Stimulated activated CD4-positive, alpha-beta T cell treated with anti-CD3 and anti-CD28 coated beads, Interleukin-12 subunit alpha, Interleukin-12 subunit beta, amount 100 ng/mL, for 48 hours (primary cell): Measurements from ENCODE around the gene ROBO1.

Source experiments
- DNase-seq, 3 donors: peaks; one replicate each; pipeline ENCODE4 v3.0.0-alpha.2; 2020; ENCODE audit warnings: low read depth in 2 of 3, low spot score in 1 of 3

ROBO1 gene

DNA sequence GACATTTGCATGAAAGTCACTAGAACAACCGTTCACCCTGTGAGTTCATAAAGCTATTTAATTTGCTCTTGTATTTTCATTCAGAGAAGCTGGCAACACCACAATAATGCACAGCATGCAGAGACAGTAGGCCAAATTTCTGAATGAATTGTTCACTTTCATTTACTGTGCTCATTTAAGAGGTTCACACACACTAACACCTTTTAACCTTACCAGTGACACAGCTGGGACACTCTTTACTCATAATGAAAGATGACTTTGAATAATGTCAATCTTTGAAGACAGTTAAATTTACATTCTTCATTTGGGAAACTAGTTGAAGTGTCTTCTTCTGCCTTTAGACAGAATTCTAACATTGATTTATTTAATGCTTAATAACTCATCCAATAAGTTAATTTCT, 95.7 kb downstream of the ROBO1 start:
- no peak for DNase-seq

- no peak for DNase-seq
Measured at GRCh38 chr3:79670178-79670577, 97.6 kb downstream of the ROBO1 start.

GRCh38 chr3:79664455-79664854, 103.3 kb downstream of the ROBO1 start:
- no peak for DNase-seq

DNA sequence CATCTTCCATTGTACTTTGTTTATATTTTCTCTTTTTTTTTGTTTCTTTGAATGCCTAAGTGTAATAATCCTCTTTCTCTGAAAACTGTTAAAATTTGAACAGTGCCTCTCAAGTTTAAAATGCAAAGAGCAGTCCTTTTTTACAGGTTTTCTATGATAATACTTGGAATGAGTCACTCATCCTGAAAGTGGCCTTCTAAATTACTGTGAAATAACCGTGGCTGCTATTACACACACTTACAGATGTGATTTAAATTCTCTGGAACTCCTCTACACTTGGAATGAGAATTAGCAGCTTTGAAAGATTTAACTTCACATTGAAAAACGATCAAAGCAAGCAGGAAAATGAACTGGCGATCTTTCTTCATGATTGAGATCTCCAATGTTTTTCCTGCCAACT, 105.9 kb downstream of the ROBO1 start:
- DNase-seq, result no peak

- no peak for DNase-seq
Measured at GRCh38 chr3:79657076-79657475, 110.7 kb downstream of the ROBO1 start.

GRCh38 chr3:79654019-79654418, 113.8 kb downstream of the ROBO1 start:
- no peak for DNase-seq

GRCh38 chr3:79653266-79653830, 114.5 kb downstream of the ROBO1 start:
- no peak for DNase-seq

DNA sequence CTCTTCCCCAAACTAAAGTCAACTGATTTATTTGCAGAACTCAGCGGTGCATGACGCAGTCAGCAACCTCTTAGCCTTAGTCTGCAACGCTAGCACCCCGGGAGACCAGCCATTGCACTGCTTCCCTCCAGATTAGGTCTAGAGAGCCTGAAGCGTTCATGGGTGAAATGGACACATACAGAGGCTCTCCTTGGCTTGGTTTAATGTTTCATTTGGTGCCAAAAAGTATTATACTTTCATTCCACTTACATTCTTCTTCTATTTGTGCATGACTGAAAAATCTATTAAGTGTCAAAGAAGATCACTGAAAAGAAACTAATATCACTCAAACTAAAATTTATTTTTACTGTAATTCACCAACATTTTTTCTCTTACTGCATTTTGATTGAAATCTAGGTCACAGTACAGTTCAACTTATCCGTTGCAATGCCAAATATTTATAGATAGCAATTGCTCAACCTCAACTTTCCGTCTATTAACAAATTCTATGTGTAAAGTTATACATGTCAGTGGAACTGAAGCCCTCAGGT, 116.2 kb downstream of the ROBO1 start:
- DNase-seq, result no peak

- no peak for DNase-seq
Measured at GRCh38 chr3:79639855-79640254, 127.9 kb downstream of the ROBO1 start.

- DNase-seq, result no peak
Measured at GRCh38 chr3:79636372-79636771, 131.4 kb downstream of the ROBO1 start.

GRCh38 chr3:79632842-79633241, 135.0 kb downstream of the ROBO1 start:
- DNase-seq, result no peak

GRCh38 chr3:79618883-79619282, 148.9 kb downstream of the ROBO1 start:
- no peak for DNase-seq

- DNase-seq, result no peak
Measured at GRCh38 chr3:79606414-79606813, 161.4 kb downstream of the ROBO1 start.

DNA sequence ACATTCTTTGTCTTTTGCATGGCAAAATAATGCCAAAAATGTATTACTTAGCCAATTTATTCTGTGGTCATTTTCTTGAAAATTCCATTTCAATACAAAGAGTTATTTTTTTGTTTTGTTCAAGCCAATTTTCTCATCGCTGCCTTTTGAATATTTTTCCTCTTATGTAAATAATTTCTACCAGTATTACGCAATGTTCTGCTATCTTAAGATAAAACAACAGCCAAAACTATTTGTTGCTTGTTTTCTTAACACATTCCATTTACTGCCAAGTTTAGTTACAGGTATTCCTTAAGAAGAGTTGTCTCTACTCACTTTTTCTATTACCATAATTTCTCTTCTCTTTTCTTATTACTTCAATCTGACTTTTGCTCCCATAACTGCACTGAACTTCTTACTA, 163.1 kb downstream of the ROBO1 start:
- DNase-seq, result no peak

DNA sequence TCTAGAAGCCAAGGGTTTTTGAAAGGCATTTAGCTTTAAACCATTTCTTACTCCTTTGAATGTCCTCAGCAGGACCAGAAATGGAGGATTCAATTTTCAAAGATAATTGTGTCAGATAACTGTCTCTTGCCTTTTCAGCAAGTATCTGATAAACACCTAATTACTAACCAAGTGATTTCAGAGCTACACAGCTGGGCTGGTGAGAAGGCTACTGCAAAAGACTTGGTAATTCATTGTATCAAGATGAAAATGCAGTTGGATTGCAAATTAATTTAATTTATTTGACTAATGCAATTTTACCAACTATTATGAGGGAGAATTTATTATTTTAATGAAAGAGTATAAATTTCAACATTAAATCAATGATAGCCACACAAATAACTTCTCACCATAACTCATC, 165.4 kb downstream of the ROBO1 start:
- no peak for DNase-seq

GRCh38 chr3:79598594-79598993, 169.2 kb downstream of the ROBO1 start:
- no peak for DNase-seq

GRCh38 chr3:79597709-79598108, 170.1 kb downstream of the ROBO1 start:
- DNase-seq, result no peak

DNA sequence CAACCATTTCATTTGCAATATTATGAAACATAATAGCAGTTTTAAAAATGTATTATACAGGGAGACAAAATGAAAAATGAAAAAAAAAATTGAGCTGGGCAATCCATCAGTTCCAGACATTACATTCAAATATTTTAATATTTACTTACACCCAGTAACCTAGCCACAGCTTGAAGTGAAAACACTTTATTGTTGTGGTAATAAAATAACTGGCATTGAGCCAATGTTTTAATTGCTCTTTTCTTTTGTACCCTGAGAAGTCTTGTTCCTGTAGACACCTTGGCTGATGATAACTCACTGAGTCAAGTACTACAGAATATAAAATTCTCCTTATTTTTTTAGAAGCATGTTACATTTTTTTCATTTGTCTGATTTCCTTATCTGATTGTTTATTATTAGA, 180.6 kb downstream of the ROBO1 start:
- no peak for DNase-seq

DNA sequence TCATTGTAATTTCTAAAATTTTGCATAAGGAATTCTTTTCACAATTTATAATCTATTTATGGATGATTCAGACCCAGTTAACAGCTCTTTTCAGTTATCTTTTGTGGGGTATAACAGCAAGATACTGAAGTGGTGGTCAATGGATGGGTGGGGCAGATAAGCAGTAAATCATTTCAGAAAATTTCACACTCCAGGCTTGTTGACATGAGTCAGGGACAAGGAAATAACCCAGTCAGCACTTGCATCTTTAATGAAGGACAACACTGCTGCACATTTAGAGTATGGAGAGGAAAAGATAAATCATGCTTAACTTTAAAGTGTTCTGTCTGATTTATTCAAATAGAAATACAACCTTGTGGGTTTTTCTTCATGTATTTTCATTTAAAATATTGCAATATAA, 181.6 kb downstream of the ROBO1 start:
- no peak for DNase-seq

DNA sequence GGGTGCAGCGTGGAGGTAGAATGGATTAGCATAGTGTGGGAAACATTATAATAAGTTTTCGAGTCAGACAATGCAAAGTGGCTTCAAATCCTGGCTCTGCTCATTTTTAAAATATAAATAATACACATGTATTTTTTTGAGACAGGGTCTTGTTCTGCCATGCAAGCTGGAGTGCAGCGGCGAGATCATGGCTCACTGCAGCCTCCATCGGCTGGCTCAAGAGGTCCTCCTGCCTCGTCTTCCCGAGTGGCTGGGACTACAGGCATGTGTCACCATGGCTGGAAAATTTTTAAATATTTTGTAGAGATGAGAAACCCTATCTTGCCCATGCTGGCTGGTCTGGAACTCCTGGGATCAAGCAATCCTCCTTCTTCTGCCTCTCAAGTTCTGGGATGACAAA, 194.9 kb downstream of the ROBO1 start:
- no peak for DNase-seq

GRCh38 chr3:79568938-79569337, 198.9 kb downstream of the ROBO1 start:
- DNase-seq, result no peak

DNA sequence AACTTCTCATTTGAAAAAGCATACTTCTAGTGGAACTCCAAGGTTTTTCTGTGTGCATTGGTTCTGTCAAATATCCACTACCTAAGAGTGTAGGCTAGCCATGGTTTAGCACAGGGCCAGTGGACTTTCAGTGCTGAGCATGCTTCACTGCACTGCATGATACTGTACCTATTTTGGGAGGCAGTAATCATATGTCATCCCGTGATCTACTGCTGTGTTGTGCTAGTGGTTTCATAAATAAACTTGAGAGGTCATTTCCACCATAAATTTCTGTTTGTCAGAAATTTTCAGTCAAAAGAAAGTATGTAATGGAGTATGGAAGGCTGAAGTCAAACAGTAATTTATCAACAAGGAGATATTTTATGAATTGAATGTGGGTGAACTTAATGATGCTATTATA, 203.6 kb downstream of the ROBO1 start:
- no peak for DNase-seq

- no peak for DNase-seq
Measured at GRCh38 chr3:79560698-79561097, 207.1 kb downstream of the ROBO1 start.

GRCh38 chr3:79558943-79559342, 208.9 kb downstream of the ROBO1 start:
- no peak for DNase-seq
